Measurements from ENCODE around the gene CXCR4. TPM values are rescaled to one million over a fixed set of nuclear protein-coding genes. Genes with fewer than 3 reads are reported as not detected.

The CXCR4 gene
- total and polyA plus RNA-seq, 2 experiments from 2014 or later = 2.1 TPM

DNA sequence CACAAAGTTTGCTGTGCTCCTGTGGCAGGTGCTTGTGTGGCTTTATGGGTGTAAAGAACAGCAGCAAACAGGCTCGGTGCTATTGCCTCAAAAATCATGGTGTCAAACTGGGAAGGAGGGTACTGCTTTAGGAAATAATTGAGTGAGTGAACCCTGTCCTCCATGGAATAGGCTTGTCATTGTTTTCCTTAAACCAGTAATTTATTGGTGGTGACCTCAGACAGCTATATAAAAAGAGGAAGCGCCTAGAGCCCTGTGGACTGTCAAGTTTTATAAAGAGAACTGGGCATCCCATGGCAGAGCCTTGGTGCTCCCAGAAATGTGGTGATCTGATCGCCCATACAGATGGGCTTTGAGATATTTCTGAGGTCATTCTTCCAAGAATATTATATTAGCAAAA, 4.7 kb upstream of the CXCR4 start:
- H3K4me3 ChIP-seq = no peak overlapping the region
- H3K27ac ChIP-seq (ENCODE audit: low read depth) = no peak overlapping the region
- H3K27me3 Mint-ChIP-seq (ENCODE audit: insufficient read depth, low read depth, poor library complexity) = peaks cover 26% of the 10 kb centered on the region
- H3K36me3 Mint-ChIP-seq (ENCODE audit: low read depth) = no peaks in the 10 kb centered on the region
- H3K9me2 ChIP-seq (ENCODE audit: insufficient read depth) = no peaks in the 10 kb centered on the region
- no peaks in the 10 kb centered on the region for H4K20me1 ChIP-seq (replicated peaks; ENCODE audit: insufficient read depth)
- H3K27me3 ChIP-seq (ENCODE audit: insufficient read depth) = peaks cover 36% of the 10 kb centered on the region
- no peaks in the 10 kb centered on the region for H3K9me3 Mint-ChIP-seq
- ATAC-seq (no peak), DNase-seq (ENCODE audit: low spot score) (no peak)
- H3K4me1 Mint-ChIP-seq = peaks cover 25% of the 10 kb centered on the region
- H3K79me2 ChIP-seq (replicated peaks; ENCODE audit: insufficient read depth) = no peaks in the 10 kb centered on the region
- H3K4me1 ChIP-seq (ENCODE audit: insufficient read depth) = peaks cover 53% of the 10 kb centered on the region
- H2AFZ ChIP-seq = no peak overlapping the region
- TF ChIP-seq EZH2 (IDR thresholded peaks at IDR 0.05; ENCODE audit: low read depth, unreplicated experiment) (no peak), EZH2phosphoT487 (IDR thresholded peaks at IDR 0.05; ENCODE audit: unreplicated experiment) (no peak), POLR2AphosphoS5 (IDR thresholded peaks at IDR 0.05; ENCODE audit: low read depth) (no peak)
- TF ChIP-seq, protein P1, sequence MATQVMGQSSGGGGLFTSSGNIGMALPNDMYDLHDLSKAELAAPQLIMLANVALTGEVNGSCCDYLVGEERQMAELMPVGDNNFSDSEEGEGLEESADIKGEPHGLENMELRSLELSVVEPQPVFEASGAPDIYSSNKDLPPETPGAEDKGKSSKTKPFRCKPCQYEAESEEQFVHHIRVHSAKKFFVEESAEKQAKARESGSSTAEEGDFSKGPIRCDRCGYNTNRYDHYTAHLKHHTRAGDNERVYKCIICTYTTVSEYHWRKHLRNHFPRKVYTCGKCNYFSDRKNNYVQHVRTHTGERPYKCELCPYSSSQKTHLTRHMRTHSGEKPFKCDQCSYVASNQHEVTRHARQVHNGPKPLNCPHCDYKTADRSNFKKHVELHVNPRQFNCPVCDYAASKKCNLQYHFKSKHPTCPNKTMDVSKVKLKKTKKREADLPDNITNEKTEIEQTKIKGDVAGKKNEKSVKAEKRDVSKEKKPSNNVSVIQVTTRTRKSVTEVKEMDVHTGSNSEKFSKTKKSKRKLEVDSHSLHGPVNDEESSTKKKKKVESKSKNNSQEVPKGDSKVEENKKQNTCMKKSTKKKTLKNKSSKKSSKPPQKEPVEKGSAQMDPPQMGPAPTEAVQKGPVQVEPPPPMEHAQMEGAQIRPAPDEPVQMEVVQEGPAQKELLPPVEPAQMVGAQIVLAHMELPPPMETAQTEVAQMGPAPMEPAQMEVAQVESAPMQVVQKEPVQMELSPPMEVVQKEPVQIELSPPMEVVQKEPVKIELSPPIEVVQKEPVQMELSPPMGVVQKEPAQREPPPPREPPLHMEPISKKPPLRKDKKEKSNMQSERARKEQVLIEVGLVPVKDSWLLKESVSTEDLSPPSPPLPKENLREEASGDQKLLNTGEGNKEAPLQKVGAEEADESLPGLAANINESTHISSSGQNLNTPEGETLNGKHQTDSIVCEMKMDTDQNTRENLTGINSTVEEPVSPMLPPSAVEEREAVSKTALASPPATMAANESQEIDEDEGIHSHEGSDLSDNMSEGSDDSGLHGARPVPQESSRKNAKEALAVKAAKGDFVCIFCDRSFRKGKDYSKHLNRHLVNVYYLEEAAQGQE (IDR thresholded peaks at IDR 0.05; ENCODE audit: unreplicated experiment) = no peak
- TF ChIP-seq, protein P2, sequence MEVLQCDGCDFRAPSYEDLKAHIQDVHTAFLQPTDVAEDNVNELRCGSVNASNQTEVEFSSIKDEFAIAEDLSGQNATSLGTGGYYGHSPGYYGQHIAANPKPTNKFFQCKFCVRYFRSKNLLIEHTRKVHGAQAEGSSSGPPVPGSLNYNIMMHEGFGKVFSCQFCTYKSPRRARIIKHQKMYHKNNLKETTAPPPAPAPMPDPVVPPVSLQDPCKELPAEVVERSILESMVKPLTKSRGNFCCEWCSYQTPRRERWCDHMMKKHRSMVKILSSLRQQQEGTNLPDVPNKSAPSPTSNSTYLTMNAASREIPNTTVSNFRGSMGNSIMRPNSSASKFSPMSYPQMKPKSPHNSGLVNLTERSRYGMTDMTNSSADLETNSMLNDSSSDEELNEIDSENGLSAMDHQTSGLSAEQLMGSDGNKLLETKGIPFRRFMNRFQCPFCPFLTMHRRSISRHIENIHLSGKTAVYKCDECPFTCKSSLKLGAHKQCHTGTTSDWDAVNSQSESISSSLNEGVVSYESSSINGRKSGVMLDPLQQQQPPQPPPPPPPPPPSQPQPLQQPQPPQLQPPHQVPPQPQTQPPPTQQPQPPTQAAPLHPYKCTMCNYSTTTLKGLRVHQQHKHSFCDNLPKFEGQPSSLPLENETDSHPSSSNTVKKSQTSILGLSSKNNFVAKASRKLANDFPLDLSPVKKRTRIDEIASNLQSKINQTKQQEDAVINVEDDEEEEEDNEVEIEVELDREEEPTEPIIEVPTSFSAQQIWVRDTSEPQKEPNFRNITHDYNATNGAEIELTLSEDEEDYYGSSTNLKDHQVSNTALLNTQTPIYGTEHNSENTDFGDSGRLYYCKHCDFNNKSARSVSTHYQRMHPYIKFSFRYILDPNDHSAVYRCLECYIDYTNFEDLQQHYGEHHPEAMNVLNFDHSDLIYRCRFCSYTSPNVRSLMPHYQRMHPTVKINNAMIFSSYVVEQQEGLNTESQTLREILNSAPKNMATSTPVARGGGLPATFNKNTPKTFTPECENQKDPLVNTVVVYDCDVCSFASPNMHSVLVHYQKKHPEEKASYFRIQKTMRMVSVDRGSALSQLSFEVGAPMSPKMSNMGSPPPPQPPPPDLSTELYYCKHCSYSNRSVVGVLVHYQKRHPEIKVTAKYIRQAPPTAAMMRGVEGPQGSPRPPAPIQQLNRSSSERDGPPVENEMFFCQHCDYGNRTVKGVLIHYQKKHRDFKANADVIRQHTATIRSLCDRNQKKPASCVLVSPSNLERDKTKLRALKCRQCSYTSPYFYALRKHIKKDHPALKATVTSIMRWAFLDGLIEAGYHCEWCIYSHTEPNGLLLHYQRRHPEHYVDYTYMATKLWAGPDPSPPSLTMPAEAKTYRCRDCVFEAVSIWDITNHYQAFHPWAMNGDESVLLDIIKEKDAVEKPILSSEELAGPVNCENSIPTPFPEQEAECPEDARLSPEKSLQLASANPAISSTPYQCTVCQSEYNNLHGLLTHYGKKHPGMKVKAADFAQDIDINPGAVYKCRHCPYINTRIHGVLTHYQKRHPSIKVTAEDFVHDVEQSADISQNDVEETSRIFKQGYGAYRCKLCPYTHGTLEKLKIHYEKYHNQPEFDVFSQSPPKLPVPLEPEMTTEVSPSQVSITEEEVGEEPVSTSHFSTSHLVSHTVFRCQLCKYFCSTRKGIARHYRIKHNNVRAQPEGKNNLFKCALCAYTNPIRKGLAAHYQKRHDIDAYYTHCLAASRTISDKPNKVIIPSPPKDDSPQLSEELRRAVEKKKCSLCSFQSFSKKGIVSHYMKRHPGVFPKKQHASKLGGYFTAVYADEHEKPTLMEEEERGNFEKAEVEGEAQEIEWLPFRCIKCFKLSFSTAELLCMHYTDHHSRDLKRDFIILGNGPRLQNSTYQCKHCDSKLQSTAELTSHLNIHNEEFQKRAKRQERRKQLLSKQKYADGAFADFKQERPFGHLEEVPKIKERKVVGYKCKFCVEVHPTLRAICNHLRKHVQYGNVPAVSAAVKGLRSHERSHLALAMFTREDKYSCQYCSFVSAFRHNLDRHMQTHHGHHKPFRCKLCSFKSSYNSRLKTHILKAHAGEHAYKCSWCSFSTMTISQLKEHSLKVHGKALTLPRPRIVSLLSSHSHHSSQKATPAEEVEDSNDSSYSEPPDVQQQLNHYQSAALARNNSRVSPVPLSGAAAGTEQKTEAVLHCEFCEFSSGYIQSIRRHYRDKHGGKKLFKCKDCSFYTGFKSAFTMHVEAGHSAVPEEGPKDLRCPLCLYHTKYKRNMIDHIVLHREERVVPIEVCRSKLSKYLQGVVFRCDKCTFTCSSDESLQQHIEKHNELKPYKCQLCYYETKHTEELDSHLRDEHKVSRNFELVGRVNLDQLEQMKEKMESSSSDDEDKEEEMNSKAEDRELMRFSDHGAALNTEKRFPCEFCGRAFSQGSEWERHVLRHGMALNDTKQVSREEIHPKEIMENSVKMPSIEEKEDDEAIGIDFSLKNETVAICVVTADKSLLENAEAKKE (CRISPR knock-in tag; IDR thresholded peaks at IDR 0.05) = no peak
- TF ChIP-seq, protein P3, sequence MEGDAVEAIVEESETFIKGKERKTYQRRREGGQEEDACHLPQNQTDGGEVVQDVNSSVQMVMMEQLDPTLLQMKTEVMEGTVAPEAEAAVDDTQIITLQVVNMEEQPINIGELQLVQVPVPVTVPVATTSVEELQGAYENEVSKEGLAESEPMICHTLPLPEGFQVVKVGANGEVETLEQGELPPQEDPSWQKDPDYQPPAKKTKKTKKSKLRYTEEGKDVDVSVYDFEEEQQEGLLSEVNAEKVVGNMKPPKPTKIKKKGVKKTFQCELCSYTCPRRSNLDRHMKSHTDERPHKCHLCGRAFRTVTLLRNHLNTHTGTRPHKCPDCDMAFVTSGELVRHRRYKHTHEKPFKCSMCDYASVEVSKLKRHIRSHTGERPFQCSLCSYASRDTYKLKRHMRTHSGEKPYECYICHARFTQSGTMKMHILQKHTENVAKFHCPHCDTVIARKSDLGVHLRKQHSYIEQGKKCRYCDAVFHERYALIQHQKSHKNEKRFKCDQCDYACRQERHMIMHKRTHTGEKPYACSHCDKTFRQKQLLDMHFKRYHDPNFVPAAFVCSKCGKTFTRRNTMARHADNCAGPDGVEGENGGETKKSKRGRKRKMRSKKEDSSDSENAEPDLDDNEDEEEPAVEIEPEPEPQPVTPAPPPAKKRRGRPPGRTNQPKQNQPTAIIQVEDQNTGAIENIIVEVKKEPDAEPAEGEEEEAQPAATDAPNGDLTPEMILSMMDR (conservative IDR thresholded peaks at IDR 0.05; ENCODE audit: low read depth in 2 of 2) = no peak
- TF ChIP-seq, protein P4, sequence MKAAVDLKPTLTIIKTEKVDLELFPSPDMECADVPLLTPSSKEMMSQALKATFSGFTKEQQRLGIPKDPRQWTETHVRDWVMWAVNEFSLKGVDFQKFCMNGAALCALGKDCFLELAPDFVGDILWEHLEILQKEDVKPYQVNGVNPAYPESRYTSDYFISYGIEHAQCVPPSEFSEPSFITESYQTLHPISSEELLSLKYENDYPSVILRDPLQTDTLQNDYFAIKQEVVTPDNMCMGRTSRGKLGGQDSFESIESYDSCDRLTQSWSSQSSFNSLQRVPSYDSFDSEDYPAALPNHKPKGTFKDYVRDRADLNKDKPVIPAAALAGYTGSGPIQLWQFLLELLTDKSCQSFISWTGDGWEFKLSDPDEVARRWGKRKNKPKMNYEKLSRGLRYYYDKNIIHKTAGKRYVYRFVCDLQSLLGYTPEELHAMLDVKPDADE (IDR thresholded peaks at IDR 0.05) = no peak
- H3K4me3 Mint-ChIP-seq = no peak overlapping the region
- no peak overlapping the region for H3K4me2 ChIP-seq
- no peaks in the 10 kb centered on the region; the same call in 1 of the 2 replicates for H3F3A ChIP-seq (replicated peaks; ENCODE audit: low read depth)
- no peak overlapping the region for H3K27ac Mint-ChIP-seq
- no peaks in the 10 kb centered on the region for H3K36me3 ChIP-seq (ENCODE audit: insufficient read depth)
